Activated T-cell treated with anti-CD3 and anti-CD28 coated beads for 48 hours (primary cell): ENCODE measurements around the gene SHROOM3.

Source experiments
- DNase-seq: peaks from one replicate; pipeline ENCODE4 v3.0.0-alpha.2; 2020; ENCODE audit warnings: low read depth

SHROOM3 gene

GRCh38 chr4:76781698-76782595 lies 346.9 kb downstream of the SHROOM3 start:
- DNase-seq, result no peak

GRCh38 chr4:76782837-76783236 lies 347.8 kb downstream of the SHROOM3 start:
- no peak for DNase-seq

GRCh38 chr4:76783836-76784235 lies 348.8 kb downstream of the SHROOM3 start:
- no peak for DNase-seq

- no peak for DNase-seq
Measured at GRCh38 chr4:76784237-76784636, 349.2 kb downstream of the SHROOM3 start.

GRCh38 chr4:76787898-76788297 lies 352.9 kb downstream of the SHROOM3 start:
- no peak for DNase-seq

- no peak for DNase-seq
Measured at GRCh38 chr4:76790377-76790776, 355.3 kb downstream of the SHROOM3 start.

- no peak for DNase-seq
Measured at GRCh38 chr4:76791479-76791878, 356.4 kb downstream of the SHROOM3 start.

GRCh38 chr4:76792418-76792817 lies 357.4 kb downstream of the SHROOM3 start:
- no peak for DNase-seq

GRCh38 chr4:76795243-76795642 lies 360.2 kb downstream of the SHROOM3 start:
- DNase-seq, result no peak

GRCh38 chr4:76799140-76799539 lies 364.1 kb downstream of the SHROOM3 start:
- DNase-seq, result no peak

- no peak for DNase-seq
Measured at GRCh38 chr4:76799718-76800117, 364.7 kb downstream of the SHROOM3 start.

GRCh38 chr4:76800902-76801301 lies 365.9 kb downstream of the SHROOM3 start:
- DNase-seq, result no peak

- DNase-seq, result no peak
Measured at GRCh38 chr4:76801621-76802235, 366.7 kb downstream of the SHROOM3 start.

GRCh38 chr4:76802236-76803021 lies 367.4 kb downstream of the SHROOM3 start:
- no peak for DNase-seq

GRCh38 chr4:76803522-76803921 lies 368.5 kb downstream of the SHROOM3 start:
- no peak for DNase-seq

GRCh38 chr4:76804096-76804495 lies 369.1 kb downstream of the SHROOM3 start:
- no peak for DNase-seq

GRCh38 chr4:76806346-76806745 lies 371.3 kb downstream of the SHROOM3 start:
- DNase-seq, result no peak

- DNase-seq, result no peak
Measured at GRCh38 chr4:76806757-76807156, 371.7 kb downstream of the SHROOM3 start.

- DNase-seq, result no peak
Measured at GRCh38 chr4:76809594-76810305, 374.7 kb downstream of the SHROOM3 start.

GRCh38 chr4:76811604-76812412 lies 376.8 kb downstream of the SHROOM3 start:
- no peak for DNase-seq

- DNase-seq, result no peak
Measured at GRCh38 chr4:76813070-76813469, 378.0 kb downstream of the SHROOM3 start.
